NCI-H774 (cell line): ENCODE measurements around the gene LMBR1.
"Not testable (repeated sequence)": the region's sequence is repeated elsewhere in the genome, so short reads cannot be mapped to it uniquely, and the experiment has no call there.

Experiments used
- DNase-seq: peaks from one replicate; lab custom pipeline; 2025; lab: John Stamatoyannopoulos, UW

The LMBR1 gene

GRCh38 chr7:156848979-156849378 is 44.0 kb downstream of the LMBR1 start:
- DNase-seq = no peak

- no peak for DNase-seq
These were observed 47.4 kb downstream of the LMBR1 start for GRCh38 chr7:156845379-156846101.

- DNase-seq = not testable (repeated sequence)
These were observed 49.4 kb downstream of the LMBR1 start for GRCh38 chr7:156843582-156843981.

GRCh38 chr7:156843157-156843556 is 49.8 kb downstream of the LMBR1 start:
- no peak for DNase-seq

- no peak for DNase-seq
These were observed 50.2 kb downstream of the LMBR1 start for GRCh38 chr7:156842740-156843140.

- DNase-seq = no peak
These were observed 50.7 kb downstream of the LMBR1 start for GRCh38 chr7:156842317-156842716.

- DNase-seq = no peak
These were observed 51.5 kb downstream of the LMBR1 start for GRCh38 chr7:156841497-156841896.

GRCh38 chr7:156840134-156840533 is 52.8 kb downstream of the LMBR1 start:
- no peak for DNase-seq

GRCh38 chr7:156836443-156836842 is 56.5 kb downstream of the LMBR1 start:
- no peak for DNase-seq

- DNase-seq = no peak
These were observed 58.5 kb downstream of the LMBR1 start for GRCh38 chr7:156834462-156834861.

- no peak for DNase-seq
These were observed 59.7 kb downstream of the LMBR1 start for GRCh38 chr7:156833312-156833711.

GRCh38 chr7:156832195-156832877 is 60.6 kb downstream of the LMBR1 start:
- no peak for DNase-seq

GRCh38 chr7:156829669-156830336 is 63.2 kb downstream of the LMBR1 start:
- DNase-seq = no peak

GRCh38 chr7:156827587-156828203 is 65.3 kb downstream of the LMBR1 start:
- no peak for DNase-seq

GRCh38 chr7:156823435-156823834 is 69.5 kb downstream of the LMBR1 start:
- DNase-seq = no peak

- DNase-seq = no peak
These were observed 72.4 kb downstream of the LMBR1 start for GRCh38 chr7:156820445-156821063.

GRCh38 chr7:156819733-156820295 is 73.2 kb downstream of the LMBR1 start:
- DNase-seq = no peak

GRCh38 chr7:156818133-156818532 is 74.8 kb downstream of the LMBR1 start:
- DNase-seq = no peak

GRCh38 chr7:156816943-156817572 is 75.9 kb downstream of the LMBR1 start:
- DNase-seq = peak; percentile 18

- no peak for DNase-seq
These were observed 81.3 kb downstream of the LMBR1 start for GRCh38 chr7:156811706-156812105.

- DNase-seq = not testable (repeated sequence)
These were observed 89.3 kb downstream of the LMBR1 start for GRCh38 chr7:156803656-156804055.
